A673 (cell line): ENCODE measurements around the gene FGD4. TPM values are rescaled to one million over a fixed set of nuclear protein-coding genes. Genes with fewer than 3 reads are reported as not detected.

Source experiments
- BruUV-seq: library from RNA; stranded (reverse); fragments of 400-500 nt; replicated peaks from 2 replicates; lab custom pipeline; 2021; lab: Mats Ljungman, UMichigan
- CTCF ChIA-PET: fragments of 300-600 bp; sonication (Branson Sonifier 250); formaldehyde crosslinking; loops from one replicate; lab custom pipeline; 2022; ENCODE audit warnings: antibody characterized with exemption; lab: Charles Lee
- POLR2A ChIA-PET: fragments of 300-600 bp; sonication (Branson Sonifier 250); formaldehyde crosslinking; loops from one replicate; lab custom pipeline; 2022; ENCODE audit warnings: antibody characterized with exemption; ENCODE audit not compliant: low non-redundant PET; lab: Charles Lee
- DNase-seq: peaks from one replicate; pipeline ENCODE4 v3.0.0-alpha.2; 2015; ENCODE audit warnings: low spot score
- H3K27ac ChIP-seq: fragments of 200-600 bp; sonication (generic); 2 replicates; pipeline ENCODE4 v1.5.1; 2016; ENCODE audit warnings: mixed run types, low read depth, mild to moderate bottlenecking, mixed read lengths, antibody characterized with exemption, low read length; ENCODE audit not compliant: poor library complexity, severe bottlenecking
- H3K27me3 ChIP-seq: fragments of 200-600 bp; sonication (generic); replicated peaks from 2 replicates; pipeline ENCODE4 v1.6.1; 2017; ENCODE audit warnings: mixed run types, low read depth, mild to moderate bottlenecking, mixed read lengths, antibody characterized with exemption, low read length; ENCODE audit not compliant: insufficient read depth, poor library complexity
- H3K36me3 ChIP-seq: fragments of 200-600 bp; sonication (generic); 2 replicates; pipeline ENCODE4 v1.6.1; 2016; ENCODE audit warnings: mixed run types, mild to moderate bottlenecking, mixed read lengths, antibody characterized with exemption, low read length; ENCODE audit not compliant: insufficient read depth, poor library complexity, severe bottlenecking
- H3K4me1 ChIP-seq: fragments of 200-600 bp; sonication (generic); 2 replicates; pipeline ENCODE4 v1.6.1; 2017; ENCODE audit warnings: mixed run types, mild to moderate bottlenecking, mixed read lengths, antibody characterized with exemption, low read length; ENCODE audit not compliant: insufficient read depth, poor library complexity, severe bottlenecking
- H3K4me3 ChIP-seq: fragments of 200-600 bp; sonication (generic); 2 replicates; pipeline ENCODE4 v1.5.1; 2016; ENCODE audit warnings: low read depth, mixed run types, mild to moderate bottlenecking, mixed read lengths, low read length; ENCODE audit not compliant: poor library complexity, severe bottlenecking
- H3K9me3 ChIP-seq: fragments of 200-600 bp; sonication (generic); 2 replicates; pipeline ENCODE4 v1.6.1; 2016; ENCODE audit warnings: mixed run types, low read depth, mild to moderate bottlenecking, mixed read lengths, antibody characterized with exemption, low read length; ENCODE audit not compliant: poor library complexity, severe bottlenecking
- CTCF ChIP-seq: fragments of 300-800, 200-600 bp; sonication (generic); conservative IDR thresholded peaks from 2 replicates; pipeline ENCODE4 v1.5.1; 2017; ENCODE audit warnings: low read depth, mild to moderate bottlenecking, antibody characterized with exemption, low read length, moderate library complexity, mixed read lengths
- EZH2 ChIP-seq: fragments of 200-600 bp; sonication (generic); IDR thresholded peaks from 2 replicates; pipeline ENCODE4 v1.6.1; 2017; ENCODE audit warnings: borderline replicate concordance, low read depth, mild to moderate bottlenecking, mixed read lengths, antibody characterized with exemption, low read length; ENCODE audit not compliant: poor library complexity, severe bottlenecking
- intact Hi-C: fragments of 100-400 bp; cut with micrococcal nuclease; formaldehyde crosslinking; loops from one replicate; pipeline ENCODE4 v1.10.0; 2022; ENCODE audit not compliant: unreplicated experiment
- total RNA-seq: library from RNA; stranded (reverse); gene quantifications from 2 replicates; pipeline ENCODE4 v1.2.3, GENCODE V29; 2021

The FGD4 gene
- total RNA-seq, 1 experiment from 2014 or later, result 21.5 TPM

- H3K27ac ChIP-seq, result peak overlapping the region; percentile 64
- no TSS peak for BruUV-seq
Measured at GRCh38 chr12:32549675-32550079, 150.3 kb downstream of the FGD4 start.

GRCh38 chr12:32551058-32551457 lies 151.7 kb downstream of the FGD4 start:
- Histone ChIP-seq H3K36me3 (no peaks in the 10 kb centered on the region), H3K27ac (no peak overlapping the region), H3K4me1 (peaks cover 37% of the 10 kb centered on the region), H3K4me3 (no peak overlapping the region), H3K9me3 (no peaks in the 10 kb centered on the region), H3K27me3 (no peaks in the 10 kb centered on the region)
- ChIA-PET POLR2A (no interaction called here), CTCF (no interaction called here)
- intact Hi-C loops, result no loop called here
- DNase-seq, result no peak
- TF ChIP-seq CTCF, result no peak
- TF ChIP-seq EZH2, result no peak
- no TSS peak for BruUV-seq

More at GRCh38 chr12:32549675-32550079, 150.3 kb downstream of the FGD4 start:
- no peaks in the 10 kb centered on the region for H3K36me3 ChIP-seq
- ChIA-PET CTCF (no interaction called here), POLR2A (no interaction called here)
- H3K4me1 ChIP-seq, result peaks cover 50% of the 10 kb centered on the region
- no peaks in the 10 kb centered on the region for H3K27me3 ChIP-seq
- TF ChIP-seq CTCF (no peak), EZH2 (no peak)
- H3K4me3 ChIP-seq, result no peak overlapping the region
- intact Hi-C loops, result no loop called here
- H3K9me3 ChIP-seq, result no peaks in the 10 kb centered on the region
- peak; percentile 47 for DNase-seq

DNA sequence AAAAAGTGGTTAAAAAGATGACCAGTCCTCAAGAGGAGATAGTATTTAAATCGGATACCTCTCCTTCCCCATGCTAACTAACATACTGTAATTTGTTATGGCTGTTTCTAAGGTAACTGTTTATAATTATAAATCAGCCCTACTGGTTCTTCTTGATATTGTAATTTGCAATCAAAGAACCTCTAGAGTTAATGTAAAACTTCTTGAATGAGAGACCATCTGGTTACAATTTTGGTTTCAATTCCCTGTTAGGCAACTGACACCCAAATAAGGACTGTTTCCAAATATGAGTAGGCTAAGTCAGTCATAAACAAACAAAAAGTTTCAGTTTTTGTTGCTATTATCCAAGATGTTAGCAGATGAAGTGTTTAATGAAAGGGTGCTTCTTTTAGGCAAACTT lies 159.5 kb downstream of the FGD4 start:
- no peak for DNase-seq
- no peak overlapping the region for H3K27ac ChIP-seq

More for the DNA sequence above, 159.5 kb downstream of the FGD4 start:
- POLR2A ChIA-PET, result no interaction called here
- Histone ChIP-seq H3K4me3 (no peak overlapping the region), H3K36me3 (no peaks in the 10 kb centered on the region), H3K9me3 (no peaks in the 10 kb centered on the region), H3K4me1 (peaks cover 6% of the 10 kb centered on the region), H3K27me3 (no peaks in the 10 kb centered on the region)
- BruUV-seq, result no TSS peak
- TF ChIP-seq EZH2 (no peak), CTCF (no peak)
- intact Hi-C loops, result no loop called here
- CTCF ChIA-PET, result no interaction called here
